Measurements from ENCODE around the gene PDE9A. TPM values are rescaled to one million over a fixed set of nuclear protein-coding genes. Genes with fewer than 3 reads are reported as not detected.

Gene PDE9A
- total RNA-seq, 2 experiments from 2014 or later = 7.5 to 8.6 TPM

DNA sequence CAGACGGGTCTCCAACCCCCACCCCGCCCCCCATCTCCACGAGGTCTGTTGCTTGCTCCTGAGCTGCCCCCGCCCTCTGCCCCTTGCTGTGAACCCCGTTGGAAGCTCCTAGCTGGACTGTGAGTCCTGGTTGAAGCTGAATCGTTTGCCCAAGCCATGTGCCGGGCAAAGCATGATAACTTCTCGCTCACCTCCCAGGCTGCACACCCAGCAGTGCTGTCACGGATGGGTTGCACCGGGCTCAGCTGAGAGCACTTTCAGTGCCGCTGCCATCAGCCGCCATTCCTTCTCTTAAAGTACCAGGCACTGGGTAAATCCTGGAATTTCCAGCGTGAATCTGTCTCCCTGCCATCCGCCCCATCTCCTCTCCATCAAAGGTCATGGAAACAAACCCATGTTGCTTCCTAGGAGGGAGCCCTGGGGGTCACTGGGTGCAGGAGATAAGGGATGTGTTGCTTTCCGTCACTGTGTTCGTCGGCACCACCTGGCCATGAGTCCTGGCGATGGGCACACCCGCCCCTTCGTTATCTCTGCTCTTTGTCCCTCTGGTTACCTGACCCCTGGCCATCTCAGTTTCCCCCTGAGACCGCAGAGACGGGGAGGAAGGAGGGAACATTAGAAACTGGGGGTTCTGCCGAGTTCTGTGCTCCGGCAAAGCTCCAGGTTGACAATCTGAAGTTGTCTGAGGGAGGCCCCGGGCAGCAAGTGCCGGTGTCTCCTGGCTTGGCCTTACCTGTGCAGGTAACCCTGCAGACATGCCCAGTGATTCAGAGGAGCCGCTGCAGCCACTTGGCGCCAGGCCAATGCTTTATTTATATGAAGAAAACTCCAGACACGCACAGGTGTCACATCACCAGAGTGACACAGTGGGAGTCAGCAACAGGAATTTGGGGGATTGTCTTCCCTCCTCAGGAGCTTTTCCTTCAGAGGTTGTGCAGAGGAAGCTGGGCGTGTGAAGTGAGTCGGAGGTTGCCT is 2.7 kb downstream of the PDE9A start:
- peaks cover 14% of the 10 kb centered on the region for H3K27me3 Mint-ChIP-seq
- ChIA-PET CTCF (interaction anchor here (0.7 to 0.9 kb wide), 2 partner anchors 16 to 63 kb away, joined by 3 to 5 read pairs; no protein-coding TSS in a partner anchor), POLR2A (interaction anchor here (0.6 kb wide), 1 partner anchor 196 kb away, joined by 4 read pairs; no protein-coding TSS in a partner anchor)
- no peaks in the 10 kb centered on the region for H3K36me3 Mint-ChIP-seq
- H3K9me3 Mint-ChIP-seq = no peaks in the 10 kb centered on the region
- H3K27ac Mint-ChIP-seq = no peak overlapping the region
- no peak overlapping the region for H3K4me3 Mint-ChIP-seq
- intact Hi-C loops (cut with micrococcal nuclease) = no loop called here
- no peak for DNase-seq
- peaks cover 11% of the 10 kb centered on the region for H3K4me1 Mint-ChIP-seq (ENCODE audit: low read depth)

DNA sequence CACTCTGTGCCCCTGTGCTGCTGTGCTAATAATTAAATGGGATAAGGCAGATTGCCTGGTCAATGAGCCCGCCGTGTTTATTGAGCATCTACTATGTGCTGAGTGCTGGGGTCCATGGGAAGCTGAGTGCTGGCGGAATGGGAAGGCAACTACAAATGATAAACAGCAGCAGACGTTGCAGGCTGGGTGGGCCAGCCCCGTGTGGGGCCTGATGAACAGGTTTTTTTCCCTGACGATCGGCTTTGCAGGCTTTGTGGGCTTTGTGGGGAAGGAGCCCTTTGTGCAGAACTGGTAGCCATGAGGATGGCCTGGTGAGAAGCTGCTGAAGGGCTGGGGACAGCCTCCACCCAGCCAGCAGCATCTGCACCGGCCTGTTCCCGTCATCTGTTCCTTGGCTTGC is 3.5 kb downstream of the PDE9A start:
- CTCF ChIA-PET = interaction anchor here (0.7 to 1.2 kb wide), 2 partner anchors 16 to 64 kb away, joined by 3 to 4 read pairs; no protein-coding TSS in a partner anchor
- peaks cover 14% of the 10 kb centered on the region for H3K27me3 Mint-ChIP-seq
- no peak overlapping the region for H3K27ac Mint-ChIP-seq
- H3K4me3 Mint-ChIP-seq = no peak overlapping the region
- DNase-seq = no peak
- no peaks in the 10 kb centered on the region for H3K9me3 Mint-ChIP-seq
- intact Hi-C loops (cut with micrococcal nuclease) = no loop called here
- H3K4me1 Mint-ChIP-seq (ENCODE audit: low read depth) = peaks cover 11% of the 10 kb centered on the region
- H3K36me3 Mint-ChIP-seq = no peaks in the 10 kb centered on the region
- POLR2A ChIA-PET = no interaction called here

- ChIA-PET POLR2A (no interaction called here), CTCF (interaction anchor here (1.2 kb wide), 1 partner anchor 65 kb away, joined by 4 read pairs; no protein-coding TSS in a partner anchor)
- Mint-ChIP-seq H3K4me3 (no peak overlapping the region), H3K4me1 (ENCODE audit: low read depth) (peaks cover 11% of the 10 kb centered on the region), H3K27me3 (peaks cover 12% of the 10 kb centered on the region), H3K27ac (no peak overlapping the region), H3K9me3 (no peaks in the 10 kb centered on the region), H3K36me3 (no peaks in the 10 kb centered on the region)
- no peak for DNase-seq
- intact Hi-C loops (cut with micrococcal nuclease) = no loop called here
Measured at GRCh38 chr21:42657676-42658319, 4.4 kb downstream of the PDE9A start.

DNA sequence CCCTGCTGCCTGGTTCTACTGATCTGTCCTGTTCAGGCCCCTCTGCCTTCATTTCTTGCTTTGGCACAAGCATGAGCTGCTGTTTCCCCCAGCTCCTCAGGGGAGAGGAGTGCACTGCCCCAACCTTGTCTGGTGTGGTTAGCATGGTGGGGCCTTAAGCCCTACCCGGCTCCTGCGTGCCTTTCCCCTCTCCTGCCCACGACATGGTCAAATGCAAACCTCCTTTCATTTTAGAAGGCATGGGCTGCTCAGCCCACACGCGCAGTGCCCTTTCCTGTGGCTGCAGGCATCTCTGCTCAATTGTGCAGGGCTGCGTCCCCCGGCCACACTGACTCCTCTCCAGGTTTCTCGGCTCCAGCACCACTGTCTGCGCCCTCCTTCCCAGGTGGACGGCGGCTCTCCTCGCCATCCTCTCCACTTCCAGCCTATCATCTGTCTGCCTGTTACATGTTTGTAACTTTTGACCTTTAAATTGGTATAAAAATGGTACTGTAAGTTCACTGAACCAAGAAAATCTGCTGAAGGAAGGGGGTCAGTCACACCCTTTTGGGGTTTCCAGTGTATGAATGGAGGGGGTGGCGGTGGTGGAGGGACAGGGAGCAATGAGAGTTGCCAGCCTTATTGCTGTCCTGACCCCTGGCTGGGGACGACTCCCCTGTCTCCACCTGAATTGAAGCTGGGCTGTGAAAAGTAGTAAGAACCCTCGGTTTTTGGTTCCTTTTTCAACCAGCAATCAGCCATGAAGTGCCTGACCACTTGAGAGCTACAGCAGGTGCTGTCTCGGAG is 5.1 kb downstream of the PDE9A start:
- POLR2A ChIA-PET = no interaction called here

DNA sequence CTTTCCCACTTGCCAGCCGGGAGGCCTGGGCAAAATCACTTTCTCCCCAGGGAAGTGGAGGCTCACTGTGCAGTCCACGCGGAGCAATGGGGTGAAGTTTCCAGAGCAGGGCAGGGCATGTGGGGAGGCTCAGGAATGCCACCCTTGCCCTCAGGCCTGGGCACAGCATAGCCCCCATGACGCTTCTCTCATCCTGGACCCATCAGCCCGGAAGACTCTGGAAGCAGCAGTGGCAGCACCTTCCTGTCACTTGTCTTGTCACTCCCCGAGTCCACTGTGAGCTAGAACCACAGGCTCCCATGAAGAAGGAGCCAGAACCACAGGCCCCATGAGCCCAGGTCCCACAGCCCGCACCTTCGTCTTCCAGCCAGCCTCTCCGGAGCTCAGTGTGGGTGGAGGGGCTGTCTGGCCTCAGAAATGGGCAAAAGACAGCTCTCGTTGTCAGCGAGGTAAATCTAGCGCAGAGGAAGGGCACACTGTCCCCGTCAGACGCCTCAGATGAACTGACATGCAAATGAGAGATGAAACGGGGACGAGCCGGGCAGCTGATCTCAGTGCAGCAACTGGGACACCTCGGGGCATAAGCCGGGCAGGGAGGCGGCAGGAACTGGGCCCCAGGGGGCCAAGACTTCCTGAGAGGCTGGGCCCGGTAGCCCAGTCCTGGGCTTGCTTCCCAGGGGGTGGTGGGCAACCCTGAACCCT is 6.1 kb downstream of the PDE9A start:
- Mint-ChIP-seq H3K27me3 (peaks cover 10% of the 10 kb centered on the region), H3K9me3 (no peaks in the 10 kb centered on the region), H3K27ac (no peak overlapping the region), H3K36me3 (no peaks in the 10 kb centered on the region), H3K4me1 (ENCODE audit: low read depth) (peaks cover 10% of the 10 kb centered on the region), H3K4me3 (no peak overlapping the region)
- ChIA-PET CTCF (no interaction called here), POLR2A (no interaction called here)
- no peak for DNase-seq
- intact Hi-C loops (cut with micrococcal nuclease) = no loop called here

More for the DNA sequence above, 5.1 kb downstream of the PDE9A start:
- H3K9me3 Mint-ChIP-seq = no peaks in the 10 kb centered on the region
- H3K36me3 Mint-ChIP-seq = no peaks in the 10 kb centered on the region
- intact Hi-C loops (cut with micrococcal nuclease) = no loop called here
- CTCF ChIA-PET = interaction anchor here (1.2 kb wide), 1 partner anchor 65 kb away, joined by 4 read pairs; no protein-coding TSS in a partner anchor
- peaks cover 10% of the 10 kb centered on the region for H3K27me3 Mint-ChIP-seq
- no peak overlapping the region for H3K27ac Mint-ChIP-seq
- no peak for DNase-seq
- no peak overlapping the region for H3K4me3 Mint-ChIP-seq
- H3K4me1 Mint-ChIP-seq (ENCODE audit: low read depth) = peaks cover 11% of the 10 kb centered on the region

DNA sequence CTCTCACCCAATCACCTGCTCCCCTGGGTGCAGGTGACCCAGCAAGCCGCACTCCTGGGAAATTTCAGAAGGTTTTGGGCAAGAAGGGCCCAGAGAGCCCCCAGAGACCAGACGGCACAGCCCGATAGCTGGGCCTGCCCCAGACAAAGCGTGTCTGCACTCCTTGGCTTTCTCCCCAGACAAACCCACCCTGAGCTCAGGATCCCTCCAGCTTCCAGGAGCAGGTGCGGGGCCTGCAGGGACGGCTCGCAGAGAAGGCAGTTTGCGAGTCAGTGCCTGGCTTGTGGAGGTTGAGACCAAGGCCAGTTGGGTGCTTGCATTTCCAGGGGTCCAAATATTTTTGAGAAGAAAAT is 6.7 kb downstream of the PDE9A start:
- Mint-ChIP-seq H3K36me3 (no peaks in the 10 kb centered on the region), H3K9me3 (no peaks in the 10 kb centered on the region), H3K27me3 (peaks cover 4% of the 10 kb centered on the region), H3K27ac (no peak overlapping the region), H3K4me3 (no peak overlapping the region), H3K4me1 (ENCODE audit: low read depth) (peaks cover 4% of the 10 kb centered on the region)
- POLR2A ChIA-PET = no interaction called here
- DNase-seq = no peak
- CTCF ChIA-PET = no interaction called here
- intact Hi-C loops (cut with micrococcal nuclease) = no loop called here

GRCh38 chr21:42661688-42662429 is 8.4 kb downstream of the PDE9A start:
- ChIA-PET CTCF (no interaction called here), POLR2A (no interaction called here)
- no peaks in the 10 kb centered on the region for H3K27me3 Mint-ChIP-seq
- DNase-seq = no peak
- no peaks in the 10 kb centered on the region for H3K9me3 Mint-ChIP-seq
- no peaks in the 10 kb centered on the region for H3K4me1 Mint-ChIP-seq (ENCODE audit: low read depth)
- no peaks in the 10 kb centered on the region for H3K36me3 Mint-ChIP-seq
- no peak overlapping the region for H3K27ac Mint-ChIP-seq
- intact Hi-C loops (cut with micrococcal nuclease) = no loop called here
- no peak overlapping the region for H3K4me3 Mint-ChIP-seq

- no peaks in the 10 kb centered on the region for H3K36me3 Mint-ChIP-seq
- no peak for DNase-seq
- ChIA-PET CTCF (no interaction called here), POLR2A (no interaction called here)
- H3K4me3 Mint-ChIP-seq = no peak overlapping the region
- no peaks in the 10 kb centered on the region for H3K9me3 Mint-ChIP-seq
- no peaks in the 10 kb centered on the region for H3K27me3 Mint-ChIP-seq
- intact Hi-C loops (cut with micrococcal nuclease) = no loop called here
- H3K27ac Mint-ChIP-seq = no peak overlapping the region
- no peaks in the 10 kb centered on the region for H3K4me1 Mint-ChIP-seq (ENCODE audit: low read depth)
Measured at GRCh38 chr21:42662430-42663199, 9.2 kb downstream of the PDE9A start.

GRCh38 chr21:42663200-42663750 is 9.9 kb downstream of the PDE9A start:
- Mint-ChIP-seq H3K27me3 (no peaks in the 10 kb centered on the region), H3K27ac (no peak overlapping the region), H3K4me1 (ENCODE audit: low read depth) (no peaks in the 10 kb centered on the region), H3K36me3 (no peaks in the 10 kb centered on the region), H3K9me3 (no peaks in the 10 kb centered on the region), H3K4me3 (no peak overlapping the region)
- intact Hi-C loops (cut with micrococcal nuclease) = no loop called here
- ChIA-PET POLR2A (no interaction called here), CTCF (no interaction called here)
- DNase-seq = no peak

GRCh38 chr21:42663860-42664535 is 10.6 kb downstream of the PDE9A start:
- POLR2A ChIA-PET = no interaction called here
- H3K4me1 Mint-ChIP-seq (ENCODE audit: low read depth) = no peaks in the 10 kb centered on the region

More at GRCh38 chr21:42663860-42664535, 10.6 kb downstream of the PDE9A start:
- Mint-ChIP-seq H3K4me3 (no peak overlapping the region), H3K27me3 (no peaks in the 10 kb centered on the region), H3K9me3 (no peaks in the 10 kb centered on the region), H3K36me3 (no peaks in the 10 kb centered on the region), H3K27ac (no peak overlapping the region)
- intact Hi-C loops (cut with micrococcal nuclease) = no loop called here
- CTCF ChIA-PET = no interaction called here
- no peak for DNase-seq

Data from activated CD4-positive, alpha-beta memory T cell treated with anti-CD3 and anti-CD28 coated beads for 36 hours (primary cell).